Osteocyte (in vitro differentiated cells): ENCODE data around the gene GPX5. TPM values are rescaled to one million over a fixed set of nuclear protein-coding genes. Genes with fewer than 3 reads are reported as not detected.

Experiments used
- DNase-seq: peaks from one replicate; pipeline ENCODE4 v3.0.0; 2021; ENCODE audit warnings: mixed read lengths; ENCODE audit not compliant: unreplicated experiment; ENCODE audit errors: extremely low spot score
- H3K27ac Mint-ChIP-seq: one replicate; pipeline ENCODE4 v1.8.0; 2021; ENCODE audit warnings: mild to moderate bottlenecking, mixed read lengths; ENCODE audit not compliant: unreplicated experiment
- H3K27me3 Mint-ChIP-seq: one replicate; pipeline ENCODE4 v1.8.0; 2021; ENCODE audit warnings: mixed read lengths; ENCODE audit not compliant: unreplicated experiment
- H3K36me3 Mint-ChIP-seq: one replicate; pipeline ENCODE4 v1.8.0; 2021; ENCODE audit warnings: mixed read lengths; ENCODE audit not compliant: unreplicated experiment
- H3K4me1 Mint-ChIP-seq: one replicate; pipeline ENCODE4 v1.8.0; 2021; ENCODE audit warnings: mixed read lengths; ENCODE audit not compliant: unreplicated experiment
- H3K4me3 Mint-ChIP-seq: one replicate; pipeline ENCODE4 v1.8.0; 2021; ENCODE audit warnings: mild to moderate bottlenecking, moderate library complexity, mixed read lengths; ENCODE audit not compliant: unreplicated experiment
- H3K9me3 Mint-ChIP-seq: one replicate; pipeline ENCODE4 v1.8.0; 2021; ENCODE audit warnings: mixed read lengths; ENCODE audit not compliant: unreplicated experiment
- CTCF ChIP-seq: fragments of 200-600 bp; sonication (generic); IDR thresholded peaks from 2 replicates; pipeline ENCODE4 v1.5.0; 2021; ENCODE audit warnings: antibody characterized with exemption, mild to moderate bottlenecking, moderate library complexity
- total RNA-seq: library from RNA; stranded (reverse); gene quantifications from 2 replicates; pipeline ENCODE4 v1.2.1, GENCODE V29; 2021

GPX5 gene
- total RNA-seq, 1 donor from 2014 or later, result not detected

DNA sequence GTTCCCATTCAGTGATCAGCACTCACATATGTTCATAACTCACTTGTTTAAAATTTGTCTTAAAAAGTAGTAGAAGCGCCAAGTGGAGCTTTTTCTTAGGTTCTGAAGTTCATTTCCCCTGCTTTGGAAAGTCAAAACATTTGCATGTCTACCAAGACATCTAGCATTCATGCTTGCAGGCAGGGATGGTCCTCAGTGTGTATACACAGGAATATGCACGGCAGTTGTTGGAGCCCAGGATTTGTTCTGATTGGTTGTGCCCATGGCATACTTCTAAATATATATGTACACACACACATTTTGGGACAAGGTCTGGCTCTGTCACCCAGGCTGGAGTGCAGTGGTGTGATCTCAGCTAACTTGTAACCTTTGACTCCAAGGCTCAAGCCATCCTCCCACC is 7.7 kb upstream of the GPX5 start:
- no peak for DNase-seq
- Mint-ChIP-seq H3K36me3 (no peaks in the 10 kb centered on the region), H3K9me3 (no peaks in the 10 kb centered on the region), H3K4me1 (no peaks in the 10 kb centered on the region), H3K27ac (no peak overlapping the region), H3K27me3 (peaks cover 20% of the 10 kb centered on the region), H3K4me3 (no peak overlapping the region)
- TF ChIP-seq CTCF, result no peak

DNA sequence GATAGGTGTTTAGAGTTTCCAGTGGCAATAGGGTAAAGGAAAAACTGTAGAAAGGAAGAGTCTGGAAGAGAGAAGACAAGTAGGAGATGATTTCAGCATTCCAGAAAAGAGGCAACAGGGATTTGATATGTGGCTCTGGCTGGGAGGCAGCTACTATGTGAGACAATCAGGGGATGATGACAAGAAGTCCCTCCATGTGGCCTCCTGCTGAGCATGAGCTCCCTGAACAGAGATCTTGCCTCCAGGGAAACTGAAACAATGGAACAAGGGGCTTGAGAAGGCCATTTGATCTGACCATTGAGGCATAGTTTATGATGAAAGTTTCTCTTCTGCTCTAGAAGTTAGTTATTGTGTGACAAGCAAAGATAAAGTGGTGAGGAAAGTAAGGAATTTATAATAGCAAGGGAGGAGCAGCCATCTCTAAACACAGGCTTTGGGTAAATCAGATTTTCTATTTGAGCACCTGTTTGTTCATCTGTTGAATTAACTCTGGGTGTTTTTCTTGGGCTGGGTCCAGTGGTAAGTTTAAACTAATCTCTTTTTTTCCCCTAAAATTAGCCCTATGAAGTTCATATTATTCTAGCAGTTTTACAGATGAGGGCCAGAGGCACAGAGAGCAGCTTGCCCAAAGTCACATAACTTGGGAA is 3.0 kb upstream of the GPX5 start:
- Mint-ChIP-seq H3K27me3 (peaks cover 25% of the 10 kb centered on the region), H3K36me3 (no peaks in the 10 kb centered on the region), H3K27ac (no peak overlapping the region), H3K9me3 (no peaks in the 10 kb centered on the region), H3K4me1 (no peaks in the 10 kb centered on the region), H3K4me3 (no peak overlapping the region)
- no peak for DNase-seq
- no peak for TF ChIP-seq CTCF

DNA sequence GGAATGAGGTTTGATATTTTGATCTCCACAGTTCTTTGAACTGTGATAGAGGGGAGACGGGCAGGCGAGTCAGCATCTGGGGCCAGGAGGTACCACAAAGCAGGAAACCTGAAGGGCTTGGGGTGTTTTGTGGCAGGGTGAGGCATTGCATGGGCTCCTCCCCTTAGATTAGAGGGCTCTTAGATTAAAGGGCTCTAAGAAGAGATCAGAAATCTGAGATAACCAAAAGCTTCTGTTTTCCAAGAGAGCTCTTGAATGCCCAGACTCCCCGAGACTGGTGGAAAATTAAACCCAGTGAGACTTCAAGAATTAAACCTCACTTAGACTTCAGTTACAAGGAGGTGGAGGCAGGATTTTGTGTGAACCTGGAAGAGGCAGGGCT is 2.4 kb upstream of the GPX5 start:
- Mint-ChIP-seq H3K4me1 (no peaks in the 10 kb centered on the region), H3K4me3 (no peak overlapping the region), H3K27ac (no peak overlapping the region), H3K9me3 (no peaks in the 10 kb centered on the region), H3K36me3 (no peaks in the 10 kb centered on the region), H3K27me3 (peaks cover 25% of the 10 kb centered on the region)
- no peak for DNase-seq
- no peak for TF ChIP-seq CTCF

GRCh38 chr6:28530777-28531176 is 5.1 kb downstream of the GPX5 start:
- peaks cover 18% of the 10 kb centered on the region for H3K27me3 Mint-ChIP-seq
- no peak overlapping the region for H3K4me3 Mint-ChIP-seq
- no peak for TF ChIP-seq CTCF
- H3K27ac Mint-ChIP-seq, result no peak overlapping the region
- no peak for DNase-seq
- H3K4me1 Mint-ChIP-seq, result no peaks in the 10 kb centered on the region
- H3K9me3 Mint-ChIP-seq, result no peaks in the 10 kb centered on the region
- no peaks in the 10 kb centered on the region for H3K36me3 Mint-ChIP-seq

- H3K27ac Mint-ChIP-seq, result no peak overlapping the region
- no peak for TF ChIP-seq CTCF
- H3K36me3 Mint-ChIP-seq, result no peaks in the 10 kb centered on the region
These were observed 5.9 kb downstream of the GPX5 start for GRCh38 chr6:28531479-28532128.

More at GRCh38 chr6:28531479-28532128, 5.9 kb downstream of the GPX5 start:
- no peak for DNase-seq
- peaks cover 23% of the 10 kb centered on the region for H3K27me3 Mint-ChIP-seq
- H3K4me1 Mint-ChIP-seq, result no peaks in the 10 kb centered on the region
- H3K4me3 Mint-ChIP-seq, result no peak overlapping the region
- H3K9me3 Mint-ChIP-seq, result no peaks in the 10 kb centered on the region
